ENCODE data around the gene BGN.

DNA sequence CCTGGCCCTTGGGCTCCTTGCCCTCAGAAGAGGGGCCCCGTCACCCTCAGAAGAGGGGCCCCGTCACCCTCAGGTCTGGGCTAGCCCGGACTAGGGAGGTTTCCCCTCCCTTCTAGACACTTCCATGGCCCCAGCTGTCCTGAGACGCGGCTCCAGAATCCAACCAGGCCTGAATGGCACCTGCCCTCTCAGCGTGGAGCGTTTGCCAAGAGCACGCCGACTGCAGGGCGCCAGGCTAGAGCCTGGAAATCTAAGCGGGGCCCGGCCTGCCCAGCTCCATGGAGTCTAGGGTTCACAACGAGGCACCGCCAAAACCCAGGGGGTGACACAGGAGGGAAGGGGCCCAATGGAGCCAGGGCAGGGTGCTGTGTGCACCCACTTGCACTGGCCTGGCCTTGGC, 14.8 kb downstream of the BGN start:
- no peak for TF ChIP-seq POLR2A (IDR thresholded peaks at IDR 0.05; ENCODE audit: low read length)
- TF ChIP-seq GATA1 (IDR thresholded peaks at IDR 0.05; ENCODE audit: low read depth, low read length), result no peak

Measured in erythroblast (primary cell).